GM21717 (cell line): ENCODE data around the gene CROT.

Experiments used
- ATAC-seq: cut with Tn5 transposase; IDR thresholded peaks from one replicate; pipeline ENCODE4 v1.9.1; 2021; ENCODE audit warnings: mild to moderate bottlenecking, moderate library complexity; ENCODE audit not compliant: unreplicated experiment

CROT gene

DNA sequence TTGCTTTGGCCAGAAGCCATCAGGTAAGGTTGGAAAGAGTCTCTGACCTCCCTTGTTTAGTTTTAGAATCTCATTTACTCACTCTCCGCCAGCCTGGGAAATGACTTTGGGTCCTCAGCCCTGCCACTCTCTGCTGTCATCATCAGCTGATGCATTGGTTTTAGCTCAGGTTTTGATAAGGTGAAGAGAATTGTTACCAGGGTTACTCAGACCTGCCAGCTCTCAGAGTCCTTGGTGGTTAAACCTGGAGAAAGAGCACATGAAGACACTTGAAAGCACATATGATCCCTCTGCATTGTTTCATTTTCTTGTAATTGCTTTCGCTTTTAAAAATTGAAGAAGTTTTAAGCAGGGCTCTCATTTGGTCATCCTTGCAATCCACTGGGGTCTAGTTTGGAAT lies 4.0 kb upstream of the CROT start:
- ATAC-seq = no peak

DNA sequence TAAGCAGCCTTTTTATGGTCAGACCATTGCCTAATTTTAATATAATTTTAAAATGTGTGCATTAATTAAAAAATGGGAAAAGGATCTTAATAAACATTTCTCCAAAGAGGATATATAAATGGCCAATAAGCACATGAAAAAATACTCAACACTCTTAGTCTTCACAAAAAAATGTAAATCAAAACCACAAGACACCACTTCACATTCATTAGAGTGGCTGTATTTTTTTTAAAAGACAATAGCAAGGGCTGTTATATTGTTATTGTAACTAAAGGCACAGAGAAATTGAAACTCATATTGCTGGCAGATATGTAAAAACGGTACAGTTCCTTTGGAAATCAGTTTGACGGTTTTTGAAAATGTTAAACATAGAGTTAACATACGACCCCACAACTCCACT lies 3.2 kb upstream of the CROT start:
- ATAC-seq = no peak

DNA sequence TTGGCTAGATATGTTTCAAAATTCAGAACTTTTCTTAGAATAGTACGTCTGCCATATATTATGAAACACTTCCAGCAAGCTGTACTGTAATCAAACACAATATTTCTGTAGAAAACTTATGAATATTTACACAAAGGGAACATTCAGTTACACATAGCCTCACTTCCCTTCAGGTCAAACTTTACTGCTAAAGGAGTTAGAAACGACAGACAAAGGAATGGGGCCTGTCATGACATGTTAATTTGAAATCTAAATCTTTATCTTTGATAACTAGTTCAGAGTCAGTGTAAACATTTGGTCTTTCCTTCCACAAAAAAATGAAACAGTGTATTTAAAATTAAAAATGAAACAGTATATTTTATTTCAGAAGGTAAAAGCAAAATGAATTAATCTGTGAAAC lies 1.0 kb upstream of the CROT start:
- ATAC-seq = no peak

DNA sequence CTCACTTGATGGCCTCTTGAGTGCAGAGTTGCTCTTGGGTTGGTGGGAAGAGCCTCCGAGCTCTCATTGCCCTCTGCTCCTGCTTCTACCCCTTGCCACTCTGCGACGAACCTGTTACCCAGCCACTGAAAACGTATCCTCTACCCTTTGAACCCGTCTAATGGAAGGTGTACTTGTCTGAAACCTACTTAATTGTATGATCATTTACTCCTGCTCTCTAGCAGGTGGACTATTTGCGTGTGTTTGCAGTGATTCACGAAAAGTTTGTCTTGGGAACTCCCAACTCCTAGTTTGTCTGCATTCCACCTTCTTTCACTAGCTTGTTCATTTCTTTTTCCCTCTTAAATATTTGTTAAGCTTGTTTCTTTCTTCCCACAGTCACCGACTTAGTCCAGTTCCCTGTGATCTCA lies 503 bp downstream of the CROT start:
- ATAC-seq = no peak

DNA sequence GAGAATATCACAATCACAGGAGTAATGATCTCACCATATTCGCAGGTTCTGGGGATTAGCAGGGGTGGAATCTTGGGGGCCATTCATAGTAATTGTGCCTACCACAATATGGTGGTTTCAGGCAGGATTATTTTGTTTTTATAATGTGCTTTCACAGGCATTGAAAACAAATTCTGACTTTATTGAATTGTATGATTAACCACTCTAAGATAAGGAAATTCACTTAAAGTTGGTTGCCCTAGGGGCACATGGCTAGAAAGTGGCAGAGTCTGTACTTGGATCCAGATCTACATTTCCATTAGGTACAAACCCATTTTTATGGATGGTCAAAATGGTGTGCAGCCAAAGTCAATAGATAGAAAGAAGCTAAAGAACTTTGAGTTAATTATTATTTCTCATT lies 1.7 kb downstream of the CROT start:
- ATAC-seq = no peak

DNA sequence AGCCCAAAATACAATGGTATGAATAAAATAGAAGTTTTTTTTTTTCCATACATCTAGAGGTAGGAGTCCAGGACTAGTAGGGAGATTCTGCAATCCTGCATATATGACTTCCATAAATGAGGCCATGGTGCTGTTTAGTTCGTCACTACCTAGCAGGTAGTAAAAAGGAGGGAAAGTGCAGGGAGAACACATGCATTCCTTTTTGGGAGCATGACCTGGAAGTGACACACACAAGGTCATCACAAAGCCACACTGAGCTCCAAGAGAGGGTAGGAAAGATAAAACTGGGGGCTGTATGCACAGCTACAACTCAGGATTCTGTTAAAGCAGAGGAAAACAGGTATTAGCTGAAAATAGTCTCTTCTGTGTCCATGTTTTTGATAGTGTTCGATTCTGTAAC lies 2.2 kb downstream of the CROT start:
- ATAC-seq = no peak

DNA sequence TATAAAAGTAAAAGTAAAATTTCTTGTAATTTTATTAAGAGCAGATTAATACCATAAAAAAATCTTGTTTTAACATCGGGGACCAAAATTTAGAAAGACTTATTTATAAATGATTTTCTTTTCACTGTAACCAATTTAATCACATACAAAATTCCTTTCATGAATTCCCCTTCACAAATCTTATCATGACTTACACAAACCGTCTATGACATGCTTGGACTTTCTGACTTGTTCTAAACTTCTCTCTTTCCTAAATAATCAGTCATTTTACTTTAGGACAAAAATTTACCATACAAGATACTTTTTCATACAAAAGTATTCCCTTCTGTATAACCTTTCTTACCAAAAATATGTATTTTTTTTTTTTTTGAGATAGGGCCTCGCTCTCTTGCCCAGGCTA lies 9.3 kb downstream of the CROT start:
- ATAC-seq = no peak

DNA sequence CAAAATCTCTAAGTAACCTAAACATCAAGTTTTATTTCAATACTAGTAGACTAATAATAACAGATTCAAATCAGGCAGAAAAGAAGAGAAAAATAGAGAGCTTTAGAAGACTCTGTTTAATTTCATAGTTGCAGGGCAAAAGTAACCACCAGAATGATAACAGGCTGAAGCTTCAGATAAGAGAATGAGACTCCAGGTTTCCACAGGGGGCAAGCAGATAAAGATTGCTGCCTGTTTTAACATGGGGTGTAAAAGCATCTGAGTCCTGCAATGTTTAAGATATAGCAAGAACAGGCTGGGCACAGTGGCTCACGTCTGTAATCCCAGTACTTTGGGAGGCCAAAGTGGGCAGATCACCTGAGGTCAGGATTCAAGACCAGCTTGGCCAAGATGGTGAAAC lies 11.0 kb downstream of the CROT start:
- no peak for ATAC-seq

DNA sequence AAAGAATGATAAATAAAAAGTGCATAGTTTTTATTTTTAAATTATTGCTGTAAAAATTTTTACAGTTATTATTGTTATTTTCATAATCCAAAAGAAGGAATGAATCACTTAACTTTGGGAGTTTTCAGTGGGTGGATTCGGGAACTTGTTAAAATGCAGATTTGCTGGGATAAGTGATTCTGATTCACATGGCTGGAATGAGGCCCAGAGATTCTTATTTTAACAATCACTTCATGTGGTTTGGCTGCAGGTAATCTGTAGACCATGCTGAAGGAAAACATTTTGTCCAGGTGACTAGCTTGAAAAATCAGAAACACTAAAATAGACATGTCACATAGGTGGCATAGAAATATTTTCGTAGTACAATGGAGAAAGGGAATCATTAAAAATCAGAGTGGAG lies 13.9 kb downstream of the CROT start:
- no peak for ATAC-seq

DNA sequence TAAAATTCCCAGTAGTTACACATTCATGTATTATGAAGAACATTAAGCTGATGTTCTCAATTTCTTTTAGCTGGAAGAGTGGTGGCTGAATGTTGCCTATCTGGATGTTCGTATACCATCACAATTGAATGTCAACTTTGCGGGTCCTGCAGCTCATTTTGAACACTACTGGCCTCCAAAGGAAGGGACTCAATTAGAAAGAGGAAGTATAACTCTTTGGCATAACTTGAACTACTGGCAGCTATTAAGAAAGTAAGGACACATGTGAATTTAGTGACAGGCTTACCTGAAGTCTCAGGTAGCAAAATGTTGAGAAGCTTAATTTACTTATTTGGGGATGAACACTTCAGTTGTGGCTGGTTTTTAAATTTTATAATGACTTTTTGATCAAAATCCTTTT lies 15.9 kb downstream of the CROT start:
- no peak for ATAC-seq

DNA sequence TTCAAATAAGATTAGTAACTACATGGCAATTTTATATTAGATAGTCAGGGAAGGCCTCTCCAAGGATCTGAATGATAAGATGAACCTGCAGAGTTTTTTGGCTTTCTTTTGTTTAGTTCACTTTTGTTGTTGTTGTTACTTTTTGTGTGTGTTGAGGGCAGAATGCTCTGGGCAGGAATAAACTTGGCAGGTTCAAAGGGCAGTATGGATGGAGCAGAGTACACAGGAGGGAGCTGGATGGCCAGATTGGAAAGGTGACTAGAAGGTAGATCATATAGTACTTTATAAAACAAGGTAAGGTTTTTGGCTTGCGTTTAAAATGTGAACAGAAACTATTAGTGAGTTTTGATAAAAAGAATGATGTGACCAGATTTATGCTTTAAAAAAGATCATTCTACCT lies 17.9 kb downstream of the CROT start:
- ATAC-seq = no peak

DNA sequence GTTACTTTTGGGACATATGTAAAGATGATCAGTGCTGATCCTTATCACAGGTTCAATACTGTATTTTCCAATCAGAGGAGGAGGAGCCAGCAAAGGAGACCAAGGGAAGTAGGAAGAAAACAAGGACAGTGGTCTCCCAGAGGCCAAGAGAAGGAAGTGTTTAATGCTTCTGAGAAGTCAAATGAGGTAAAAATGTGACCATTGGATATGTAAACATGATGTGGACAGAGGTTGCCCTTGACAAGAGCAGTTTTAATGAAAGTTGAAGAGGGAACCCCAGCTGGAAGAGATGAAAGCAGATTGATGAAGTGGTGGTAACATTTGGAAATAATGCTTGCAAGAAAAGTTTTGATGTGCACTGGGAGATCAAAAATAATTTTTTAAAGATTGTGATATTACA lies 18.8 kb downstream of the CROT start:
- ATAC-seq = no peak

DNA sequence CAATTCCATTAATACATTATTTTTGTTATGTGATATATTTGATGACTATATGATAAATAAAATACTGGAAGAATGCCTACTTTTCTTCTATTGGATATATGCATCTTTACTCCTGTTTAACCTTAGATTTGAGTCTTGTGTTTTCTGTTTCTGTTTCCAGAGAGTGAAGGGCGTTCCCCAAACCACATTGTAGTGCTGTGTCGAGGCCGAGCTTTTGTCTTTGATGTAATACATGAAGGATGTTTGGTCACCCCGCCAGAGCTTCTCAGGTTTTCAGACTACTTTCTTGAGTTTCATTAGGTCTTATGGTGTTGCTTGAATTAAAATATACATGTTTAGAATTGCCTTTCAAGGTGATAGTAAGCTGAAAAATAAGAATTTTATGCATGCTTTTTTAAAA lies 23.8 kb downstream of the CROT start:
- ATAC-seq = no peak

DNA sequence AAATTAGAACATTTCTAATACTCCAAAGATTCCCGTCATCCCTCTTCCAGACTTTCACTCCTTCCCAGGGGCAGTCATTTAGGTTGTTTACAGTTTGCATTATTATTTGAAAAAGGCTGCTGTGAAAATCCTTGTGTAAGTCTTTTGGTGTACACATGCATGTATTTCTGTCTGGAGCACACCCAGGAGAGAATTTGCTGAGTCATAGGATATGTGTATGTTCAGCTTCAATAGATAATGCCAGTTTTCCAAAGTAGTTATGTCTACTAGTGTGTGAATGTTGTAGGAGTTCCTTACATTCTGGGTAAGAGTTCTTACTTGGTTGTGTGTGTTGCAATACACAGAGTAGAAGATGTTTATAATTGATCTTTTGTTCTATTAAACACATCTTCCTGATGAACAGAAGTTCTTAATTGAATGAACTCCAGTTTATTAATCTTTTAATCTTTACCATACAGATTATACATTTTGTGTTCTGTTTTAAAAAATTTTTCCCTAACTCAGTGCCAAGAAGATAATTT lies 25.3 kb downstream of the CROT start:
- ATAC-seq = no peak

DNA sequence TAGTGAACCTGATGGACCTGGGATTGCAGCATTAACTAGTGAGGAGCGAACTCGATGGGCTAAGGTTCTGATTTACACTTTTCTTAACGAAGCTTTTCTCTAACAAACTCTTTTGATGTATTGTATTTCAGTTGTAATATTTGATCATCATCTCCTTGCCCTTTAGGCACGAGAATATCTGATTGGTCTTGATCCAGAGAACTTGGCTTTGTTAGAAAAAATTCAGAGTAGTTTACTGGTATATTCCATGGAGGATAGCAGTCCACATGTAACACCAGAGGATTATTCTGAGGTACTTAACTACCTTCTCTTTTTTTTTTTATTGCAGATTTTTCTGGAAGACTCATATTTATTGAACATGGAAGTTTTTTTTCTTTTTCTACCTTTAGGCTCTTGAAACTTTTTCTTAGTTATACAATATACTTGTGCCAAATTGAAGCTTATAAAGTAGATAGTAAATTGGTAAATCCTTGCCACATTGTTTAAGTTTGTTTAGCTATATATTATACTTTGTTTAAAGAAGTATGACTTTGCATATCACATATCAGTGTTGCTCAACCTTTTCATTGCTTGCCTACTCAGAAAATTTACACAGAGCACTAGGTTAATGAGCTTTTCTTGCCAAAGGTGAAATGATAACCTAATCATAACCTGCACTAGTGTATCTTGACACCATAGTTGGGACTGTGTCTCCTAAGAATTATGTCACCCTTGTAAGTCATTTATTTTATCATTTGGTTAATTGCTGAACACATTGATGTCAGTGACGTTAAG lies 30.4 kb downstream of the CROT start:
- no peak for ATAC-seq

DNA sequence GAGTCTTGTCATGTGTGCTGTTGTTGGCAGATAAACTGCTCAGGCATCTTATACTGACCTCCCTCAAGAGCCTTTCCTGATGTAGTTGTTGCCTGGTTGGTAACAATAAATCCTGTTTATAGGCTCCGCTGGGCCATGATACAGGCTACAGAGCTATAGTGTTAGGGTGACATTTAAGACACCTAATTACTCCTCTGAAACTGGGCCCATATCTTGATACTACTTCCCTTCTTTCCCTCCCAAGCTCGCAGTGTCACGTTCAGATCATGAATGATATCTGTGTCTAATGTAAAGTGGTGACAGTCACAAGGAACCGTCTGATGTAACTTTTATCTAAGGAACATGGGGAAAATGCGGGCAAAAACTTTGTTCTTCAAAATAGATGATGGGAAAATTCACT lies 35.4 kb downstream of the CROT start:
- no peak for ATAC-seq

DNA sequence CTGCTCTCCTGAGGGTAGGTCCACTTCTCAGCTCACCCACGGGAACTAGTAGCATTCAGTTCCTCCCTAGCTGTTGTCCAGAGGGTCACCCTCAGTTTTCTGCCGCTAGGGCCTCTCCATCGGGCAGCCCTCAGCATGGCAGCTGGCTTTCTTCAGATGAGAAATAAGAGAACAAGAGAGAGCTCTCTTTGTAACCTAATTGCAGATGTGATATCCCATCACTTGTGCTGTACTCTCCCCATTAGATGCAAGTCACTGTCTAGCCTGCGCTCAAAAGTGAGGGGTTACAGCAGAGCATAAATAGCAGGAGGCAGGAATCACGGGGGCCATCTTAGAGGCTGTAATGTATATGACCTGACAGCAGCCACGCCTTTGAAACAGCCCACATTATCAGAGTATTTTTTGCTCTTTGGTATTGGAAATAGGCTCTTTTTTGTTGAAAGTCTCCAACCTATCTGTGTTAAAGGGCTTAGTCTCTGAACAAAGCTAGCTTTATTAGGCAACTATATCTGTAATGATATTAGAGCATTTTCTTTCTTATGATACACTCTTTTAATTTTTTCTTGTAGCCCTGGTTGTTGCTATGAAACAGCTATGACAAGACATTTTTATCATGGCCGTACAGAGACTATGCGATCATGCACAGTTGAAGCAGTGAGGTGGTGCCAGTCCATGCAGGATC lies 45.7 kb downstream of the CROT start:
- no peak for ATAC-seq

DNA sequence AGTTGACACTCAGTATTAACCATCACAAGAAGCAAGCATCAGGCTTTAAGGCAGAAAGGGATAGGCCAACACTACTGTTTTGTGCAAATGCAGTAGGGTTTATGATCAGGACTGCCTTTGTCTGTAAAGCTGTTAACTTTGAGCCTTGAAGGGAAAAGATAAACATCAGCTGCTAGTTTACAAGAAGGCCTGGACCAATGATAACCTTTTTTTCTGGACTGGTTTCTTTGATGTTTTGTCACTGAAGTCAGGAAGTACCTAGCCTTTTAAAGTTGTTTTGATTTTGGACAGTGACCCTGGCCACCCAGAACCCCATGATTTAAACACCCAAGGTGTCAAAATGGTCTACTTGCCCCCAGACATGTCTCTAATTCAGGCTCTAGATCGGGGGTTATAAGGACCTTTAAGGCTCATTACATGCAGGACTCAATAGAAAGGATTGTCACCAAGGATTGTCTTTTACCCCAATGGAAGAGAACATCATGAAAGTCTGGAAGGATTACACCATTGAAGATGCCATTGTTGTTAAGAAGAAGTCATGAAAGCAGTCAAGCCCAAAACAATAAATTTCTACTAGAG lies 50.1 kb downstream of the CROT start:
- ATAC-seq = no peak

DNA sequence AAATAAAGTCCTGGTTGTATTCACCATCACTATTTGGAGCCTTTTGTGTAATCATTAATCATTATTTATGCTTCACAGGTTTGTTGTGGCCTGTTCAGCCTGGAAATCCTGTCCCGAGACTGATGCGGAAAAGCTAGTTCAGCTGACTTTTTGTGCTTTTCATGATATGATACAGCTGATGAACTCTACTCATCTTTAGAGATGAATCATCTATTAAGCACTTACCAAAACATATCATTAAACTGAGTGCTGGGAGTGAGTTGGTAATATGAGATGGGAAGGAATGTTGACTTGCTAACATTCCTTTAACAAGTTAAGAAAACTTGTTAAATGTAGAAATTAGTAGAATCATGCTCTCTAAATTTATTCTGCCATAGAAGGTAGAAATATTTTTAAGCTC lies 53.0 kb downstream of the CROT start:
- ATAC-seq = no peak

DNA sequence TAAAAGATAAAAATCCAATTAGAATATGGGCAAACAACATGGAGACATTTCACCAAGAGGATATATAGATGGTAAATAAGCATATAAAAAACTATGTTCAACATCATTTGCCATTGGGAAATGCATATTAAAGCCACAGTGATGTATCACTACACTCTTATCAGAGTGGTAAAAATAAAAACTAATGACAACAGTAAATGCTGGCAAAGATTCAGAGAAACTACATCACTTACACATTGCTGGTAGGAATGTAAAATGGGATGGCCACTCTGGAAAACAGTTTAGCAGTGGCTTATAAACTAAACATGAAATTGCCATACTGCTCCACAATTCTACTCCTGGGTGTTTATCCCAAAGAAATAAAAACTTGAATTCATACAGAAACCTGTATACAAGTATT lies 59.2 kb downstream of the CROT start:
- no peak for ATAC-seq

DNA sequence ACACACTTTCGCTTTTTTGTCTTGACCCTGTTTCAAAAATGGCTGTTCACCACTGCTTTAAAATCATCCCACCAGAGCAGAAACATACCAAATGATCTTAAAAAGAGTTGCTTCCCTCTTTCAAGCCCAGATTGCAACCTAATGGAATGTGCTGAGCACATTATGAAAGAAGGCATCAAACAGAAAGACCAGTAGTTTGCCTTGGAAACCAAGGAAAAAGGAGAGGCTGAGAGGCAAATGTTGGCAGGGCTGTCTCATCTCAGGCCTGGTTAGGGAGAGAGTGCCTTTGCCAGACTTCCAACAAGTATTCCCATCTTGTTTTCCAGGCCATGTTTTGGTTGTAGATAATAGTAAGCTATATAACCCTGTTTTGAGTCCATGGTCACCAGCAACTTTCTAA lies 65.7 kb downstream of the CROT start:
- ATAC-seq = no peak

DNA sequence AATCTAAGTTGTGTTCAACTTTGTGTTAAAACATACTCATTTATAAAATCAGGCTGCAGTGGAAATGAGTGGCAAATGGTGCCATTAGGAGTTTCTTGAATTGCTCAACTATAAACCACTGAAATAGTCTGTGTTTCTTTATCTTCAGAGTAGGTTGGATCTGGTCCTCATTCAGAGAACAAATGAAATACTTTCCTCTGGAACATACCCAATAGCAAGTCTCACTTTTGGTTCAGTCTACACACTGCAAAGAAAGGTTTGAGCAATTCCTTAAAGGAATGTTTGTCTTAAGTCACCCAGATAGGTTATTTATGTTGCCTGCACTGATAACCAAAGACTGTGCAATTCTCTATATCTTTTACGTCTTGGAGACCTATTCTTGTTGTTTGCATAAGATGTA lies 67.6 kb downstream of the CROT start:
- ATAC-seq = no peak
